ENCODE measurements around the gene NOBOX.
A peak's percentile ranks its signal among the peaks of the same experiment; 100 is the strongest.
"Not testable (repeated sequence)": the region's sequence is repeated elsewhere in the genome, so short reads cannot be mapped to it uniquely, and the experiment has no call there.

NOBOX gene

GRCh38 chr7:144403649-144404061, at the start of gene NOBOX:
TSS of gene NOBOX (minus strand) at chr7:144403693.
- DNase-seq (ENCODE audit: low spot score) = no peak

GRCh38 chr7:144452064-144452463, 48.6 kb upstream of the NOBOX start:
- DNase-seq (ENCODE audit: low spot score) = no peak

GRCh38 chr7:144445590-144445989, 42.1 kb upstream of the NOBOX start:
- no peak for DNase-seq (ENCODE audit: low spot score)

- DNase-seq (ENCODE audit: low spot score) = no peak
Measured at GRCh38 chr7:144439717-144440205, 36.3 kb upstream of the NOBOX start.

- DNase-seq (ENCODE audit: low spot score) = no peak
Measured at GRCh38 chr7:144438759-144439158, 35.3 kb upstream of the NOBOX start.

GRCh38 chr7:144437370-144438191, 34.1 kb upstream of the NOBOX start:
- peak; percentile 30 for DNase-seq (ENCODE audit: low spot score)

- no peak for DNase-seq (ENCODE audit: low spot score)
Measured at GRCh38 chr7:144436500-144436899, 33.0 kb upstream of the NOBOX start.

- DNase-seq (ENCODE audit: low spot score) = no peak
Measured at GRCh38 chr7:144428431-144428830, 24.9 kb upstream of the NOBOX start.

- not testable (repeated sequence) for DNase-seq (ENCODE audit: low spot score)
Measured at GRCh38 chr7:144427539-144427938, 24.0 kb upstream of the NOBOX start.

- not testable (repeated sequence) for DNase-seq (ENCODE audit: low spot score)
Measured at GRCh38 chr7:144418931-144419330, 15.4 kb upstream of the NOBOX start.

- DNase-seq (ENCODE audit: low spot score) = no peak
Measured at GRCh38 chr7:144416341-144416740, 12.8 kb upstream of the NOBOX start.

- no peak for DNase-seq (ENCODE audit: low spot score)
Measured at GRCh38 chr7:144415858-144416257, 12.4 kb upstream of the NOBOX start.

GRCh38 chr7:144414815-144415214, 11.3 kb upstream of the NOBOX start:
- DNase-seq (ENCODE audit: low spot score) = no peak

GRCh38 chr7:144410441-144410840, 6.9 kb upstream of the NOBOX start:
- no peak for DNase-seq (ENCODE audit: low spot score)

- DNase-seq (ENCODE audit: low spot score) = no peak
Measured at GRCh38 chr7:144408121-144408520, 4.6 kb upstream of the NOBOX start.

- no peak for DNase-seq (ENCODE audit: low spot score)
Measured at GRCh38 chr7:144407266-144407931, 3.9 kb upstream of the NOBOX start.

GRCh38 chr7:144404946-144405345, 1.5 kb upstream of the NOBOX start:
- DNase-seq (ENCODE audit: low spot score) = no peak

- DNase-seq (ENCODE audit: low spot score) = no peak
Measured at GRCh38 chr7:144403102-144403501, 391 bp downstream of the NOBOX start.

GRCh38 chr7:144401490-144401889, 2.0 kb downstream of the NOBOX start:
- no peak for DNase-seq (ENCODE audit: low spot score)

GRCh38 chr7:144399946-144400345, 3.5 kb downstream of the NOBOX start:
- DNase-seq (ENCODE audit: low spot score) = no peak

GRCh38 chr7:144398911-144399310, 4.6 kb downstream of the NOBOX start:
- no peak for DNase-seq (ENCODE audit: low spot score)

GRCh38 chr7:144398291-144398690, 5.2 kb downstream of the NOBOX start:
- DNase-seq (ENCODE audit: low spot score) = no peak

- DNase-seq (ENCODE audit: low spot score) = no peak
Measured at GRCh38 chr7:144397086-144397485, 6.4 kb downstream of the NOBOX start.
